HG03135 (cell line): ENCODE data around the gene VPS29.
A peak's percentile ranks its signal among the peaks of the same experiment; 100 is the strongest.
"Not testable (repeated sequence)": the region's sequence is repeated elsewhere in the genome, so short reads cannot be mapped to it uniquely, and the experiment has no call there.

Source experiments
- ATAC-seq: cut with Tn5 transposase; IDR thresholded peaks from one replicate; pipeline ENCODE4 v1.9.1; 2021; ENCODE audit warnings: mild to moderate bottlenecking, moderate library complexity; ENCODE audit not compliant: unreplicated experiment

Gene VPS29

GRCh38 chr12:110501752-110502738, at the start of gene VPS29, which contains the start of gene RAD9B:
Gene VPS29 (minus strand): TSS chr12:110502111. CDS start chr12:110502051, 60 bp downstream.
Gene RAD9B (plus strand): TSS chr12:110502331. CDS start chr12:110502338, 7 bp downstream.
- peak; percentile 90 for ATAC-seq

GRCh38 chr12:110550981-110551380, 49.1 kb upstream of the VPS29 start:
- ATAC-seq = no peak

GRCh38 chr12:110549716-110550115, 47.8 kb upstream of the VPS29 start:
- no peak for ATAC-seq

- ATAC-seq = no peak
These were observed 46.8 kb upstream of the VPS29 start for GRCh38 chr12:110548678-110549077.

- ATAC-seq = no peak
These were observed 45.2 kb upstream of the VPS29 start for GRCh38 chr12:110547090-110547489.

GRCh38 chr12:110546339-110546738, 44.4 kb upstream of the VPS29 start:
- no peak for ATAC-seq

- ATAC-seq = no peak
These were observed 43.9 kb upstream of the VPS29 start for GRCh38 chr12:110545812-110546211.

- ATAC-seq = not testable (repeated sequence)
These were observed 43.3 kb upstream of the VPS29 start for GRCh38 chr12:110545259-110545658.

- ATAC-seq = no peak
These were observed 42.1 kb upstream of the VPS29 start for GRCh38 chr12:110543965-110544364.

GRCh38 chr12:110543252-110543959, 41.5 kb upstream of the VPS29 start:
- ATAC-seq = no peak

GRCh38 chr12:110540048-110540447, 38.1 kb upstream of the VPS29 start:
- no peak for ATAC-seq

GRCh38 chr12:110538869-110539622, 37.1 kb upstream of the VPS29 start:
- no peak for ATAC-seq

GRCh38 chr12:110537605-110538409, 35.9 kb upstream of the VPS29 start:
- no peak for ATAC-seq

- no peak for ATAC-seq
These were observed 35.1 kb upstream of the VPS29 start for GRCh38 chr12:110536834-110537604.

GRCh38 chr12:110534811-110535210, 32.9 kb upstream of the VPS29 start:
- no peak for ATAC-seq

- no peak for ATAC-seq
These were observed 31.7 kb upstream of the VPS29 start for GRCh38 chr12:110533607-110534006.

GRCh38 chr12:110532644-110533043, 30.7 kb upstream of the VPS29 start:
- ATAC-seq = no peak

GRCh38 chr12:110531741-110532333, 29.9 kb upstream of the VPS29 start:
- peak; percentile 90 for ATAC-seq

- no peak for ATAC-seq
These were observed 28.6 kb upstream of the VPS29 start for GRCh38 chr12:110530511-110530910.
